IMR-90 (cell line): ENCODE data around the gene CAPN5. TPM values are rescaled to one million over a fixed set of nuclear protein-coding genes. Genes with fewer than 3 reads are reported as not detected.
A peak's percentile ranks its signal among the peaks of the same experiment; 100 is the strongest.

ENCODE experiments used
- ATAC-seq: fragments of 200-7000 bp; cut with Tn5 transposase; 2 replicates; pipeline ENCODE4 v1.9.1; 2020; ENCODE audit warnings: low read depth, mild to moderate bottlenecking, moderate library complexity
- BruUV-seq: library from RNA; stranded (reverse); fragments of 400-500 nt; replicated peaks from 2 replicates; lab custom pipeline; 2021; lab: Mats Ljungman, UMichigan
- CTCF ChIA-PET: fragments of 300-600 bp; formaldehyde crosslinking; extraction: SDS; loops from one replicate; lab custom pipeline; 2021; ENCODE audit warnings: antibody characterized with exemption; lab: Yijun Ruan, JAX
- POLR2A ChIA-PET: fragments of 300-600 bp; sonication (Branson Sonifier 250); formaldehyde crosslinking; loops from one replicate; lab custom pipeline; 2022; ENCODE audit warnings: antibody characterized with exemption; ENCODE audit not compliant: unreplicated experiment; lab: Charles Lee
- DNase-seq: peaks from one replicate; pipeline ENCODE4 v3.0.0; 2013
- H2AFZ ChIP-seq: replicated peaks from 2 replicates; pipeline ENCODE3; 2013; ENCODE audit warnings: low read length, mild to moderate bottlenecking; ENCODE audit not compliant: poor library complexity
- H2AK5ac ChIP-seq: 2 replicates; pipeline ENCODE4 v1.6.1; 2013; ENCODE audit warnings: low read depth, low read length, inconsistent platforms
- H2AK9ac ChIP-seq: replicated peaks from 2 replicates; pipeline ENCODE3; 2013; ENCODE audit warnings: mild to moderate bottlenecking, low read depth, low read length, moderate library complexity; ENCODE audit not compliant: poor library complexity
- H2BK120ac ChIP-seq: 2 replicates; pipeline ENCODE4 v1.6.1; 2013; ENCODE audit warnings: low read depth, low read length, inconsistent platforms
- H2BK15ac ChIP-seq: 3 replicates; pipeline ENCODE4 v1.6.1; 2013; ENCODE audit warnings: low read depth, low read length, inconsistent platforms
- H2BK20ac ChIP-seq: 2 replicates; pipeline ENCODE4 v1.6.1; 2013; ENCODE audit warnings: low read depth, mild to moderate bottlenecking, inconsistent platforms, low read length, moderate library complexity
- H2BK5ac ChIP-seq: 2 replicates; pipeline ENCODE4 v1.6.1; 2013; ENCODE audit warnings: mild to moderate bottlenecking, low read depth, low read length, inconsistent platforms; ENCODE audit not compliant: poor library complexity, severe bottlenecking
- H3K14ac ChIP-seq: replicated peaks from 2 replicates; pipeline ENCODE4 v1.6.1; 2013; ENCODE audit warnings: low read depth, low read length, inconsistent platforms
- H3K18ac ChIP-seq: 2 replicates; pipeline ENCODE4 v1.6.1; 2013; ENCODE audit warnings: low read depth, low read length, control low read depth
- H3K23ac ChIP-seq: 2 replicates; pipeline ENCODE4 v1.6.1; 2013; ENCODE audit warnings: low read depth, low read length, inconsistent platforms
- H3K27ac ChIP-seq: 2 replicates; pipeline ENCODE4 v1.5.1; 2013; ENCODE audit warnings: mild to moderate bottlenecking, control low read depth, low read length; ENCODE audit not compliant: insufficient read depth
- H3K27me3 ChIP-seq: 2 replicates; pipeline ENCODE4 v1.6.1; 2013; ENCODE audit warnings: low read length; ENCODE audit not compliant: control insufficient read depth, insufficient read depth
- H3K36me3 ChIP-seq: 2 replicates; pipeline ENCODE4 v1.6.1; 2013; ENCODE audit warnings: low read length, mixed read lengths; ENCODE audit not compliant: control insufficient read depth, insufficient read depth
- H3K4ac ChIP-seq: 2 replicates; pipeline ENCODE4 v1.6.1; 2013; ENCODE audit warnings: low read depth, low read length, inconsistent platforms
- H3K4me1 ChIP-seq: 2 replicates; pipeline ENCODE4 v1.6.1; 2013; ENCODE audit warnings: low read length, mixed read lengths; ENCODE audit not compliant: control insufficient read depth, insufficient read depth
- H3K4me2 ChIP-seq: 2 replicates; pipeline ENCODE4 v1.6.1; 2013; ENCODE audit warnings: low read depth, mild to moderate bottlenecking, control low read depth, low read length, moderate library complexity
- H3K4me3 ChIP-seq: 2 replicates; pipeline ENCODE4 v1.5.1; 2013; ENCODE audit warnings: low read depth, mild to moderate bottlenecking, control low read depth, low read length, moderate library complexity; ENCODE audit not compliant: insufficient read depth
- H3K56ac ChIP-seq: 2 replicates; pipeline ENCODE4 v1.6.1; 2013; ENCODE audit warnings: low read length, inconsistent platforms; ENCODE audit not compliant: insufficient read depth; ENCODE audit errors: extremely low read depth
- H3K79me1 ChIP-seq, 2 experiments: 2 replicates each; pipeline ENCODE4 v1.6.1; 2013; ENCODE audit warnings: low read length in 2 of 2, inconsistent platforms in 1 of 2, low read depth in 1 of 2
- H3K9ac ChIP-seq: 2 replicates; pipeline ENCODE4 v1.6.1; 2013; ENCODE audit warnings: low read depth, low read length, control low read depth
- H3K9me1 ChIP-seq: 2 replicates; pipeline ENCODE4 v1.6.1; 2013; ENCODE audit warnings: low read length, inconsistent platforms; ENCODE audit not compliant: insufficient read depth
- H3K9me3 ChIP-seq: 2 replicates; pipeline ENCODE4 v1.6.1; 2013; ENCODE audit warnings: low read length; ENCODE audit not compliant: control insufficient read depth, insufficient read depth
- H4K20me1 ChIP-seq: 2 replicates; pipeline ENCODE4 v1.6.1; 2013; ENCODE audit warnings: low read length, inconsistent platforms; ENCODE audit not compliant: insufficient read depth
- H4K5ac ChIP-seq: 2 replicates; pipeline ENCODE4 v1.6.1; 2013; ENCODE audit warnings: mild to moderate bottlenecking, low read depth, low read length, control low read depth
- H4K8ac ChIP-seq, 2 experiments: 2 replicates each; pipeline ENCODE4 v1.6.1; 2013; ENCODE audit warnings: low read depth in 2 of 2, low read length in 2 of 2, control low read depth in 1 of 2, inconsistent platforms in 1 of 2
- H4K91ac ChIP-seq: 2 replicates; pipeline ENCODE4 v1.6.1; 2013; ENCODE audit warnings: low read depth, low read length, inconsistent platforms; ENCODE audit not compliant: insufficient read depth
- MAFK ChIP-seq: IDR thresholded peaks from 2 replicates; pipeline ENCODE4 v1.6.1; 2012; ENCODE audit warnings: low read depth, low read length, improper control_type of control experiment
- NFE2L2 ChIP-seq: fragments of 150-350 bp; IDR thresholded peaks from 2 replicates; pipeline ENCODE4 v1.6.1; 2016; ENCODE audit warnings: low read depth, mild to moderate bottlenecking, low read length
- POLR2A ChIP-seq: IDR thresholded peaks from 2 replicates; pipeline ENCODE4 v1.6.1; 2012; ENCODE audit warnings: mild to moderate bottlenecking, low read depth, low read length
- SMC3 ChIP-seq: fragments of 150-350 bp; IDR thresholded peaks from 2 replicates; pipeline ENCODE4 v1.6.1; 2016; ENCODE audit warnings: low read depth, mild to moderate bottlenecking, antibody characterized with exemption, low read length, moderate library complexity
- WGBS, 2 experiments: methylation state at CpG; one replicate each; pipeline versions ENCODE4 v1.1.5 to v1.1.7; 2013; ENCODE audit warnings: missing lambda C conversion rate in 2 of 2; ENCODE audit not compliant: insufficient read length in 1 of 2; ENCODE audit errors: extremely low coverage in 2 of 2; 5-methylcytosine and 5-hydroxymethylcytosine counted together
- dilution Hi-C: fragments of 300-500 bp; cut with HindIII; formaldehyde crosslinking; loops from one replicate; pipeline ENCODE4 v1.14.3; 2018; ENCODE audit warnings: low sequenced_read_pairs; ENCODE audit not compliant: unreplicated experiment
- in situ Hi-C: fragments of 300-500 bp; cut with MboI; formaldehyde crosslinking; loops from 3 replicates; pipeline ENCODE4 v1.14.3; 2019; ENCODE audit warnings: low sequenced_read_pairs, inconsistent platforms, mixed read lengths
- intact Hi-C: fragments of 100-400 bp; cut with micrococcal nuclease; formaldehyde crosslinking; loops from 2 replicates; pipeline ENCODE4 v1.10.0; 2022
- polyA plus RNA-seq, 3 experiments: library from polyadenylated mRNA; depleted of rRNA; stranded (reverse); fragments of >200 nt; gene quantifications; 2 replicates each; pipeline ENCODE4 v1.2.3, GENCODE V29; 2012; ENCODE audit warnings: low replicate concordance in 1 of 3
- total RNA-seq: library from RNA; depleted of rRNA; stranded (reverse); fragments of >200 nt; gene quantifications from 2 replicates; pipeline ENCODE4 v1.2.3, GENCODE V29; 2012

Gene CAPN5
- total and polyA plus RNA-seq, 2 of the 4 experiments (the other 2 are of a cell fraction): 8.1 to 24.0 TPM

GRCh38 chr11:77073328-77074001 is 6.7 kb downstream of the CAPN5 start (continued):
- TF ChIP-seq MAFK (no peak), SMC3 (peak; percentile 39), NFE2L2 (peak; percentile 12; the same call in 1 of the 2 replicates)

- Histone ChIP-seq H2AK5ac (peak overlapping the region; percentile 81), H3K79me1 (peaks cover 13 to 36% of the 10 kb centered on the region in 2 experiments; a peak in 3 of 4 replicates), H2BK15ac (peak overlapping the region; percentile 73; the same call in 2 of the 3 replicates), H4K5ac (peak overlapping the region; percentile 55; the same call in 1 of the 2 replicates), H2BK20ac (no peak overlapping the region), H3K4me1 (peaks cover 30% of the 10 kb centered on the region), H4K8ac (peak overlapping the region; percentile 7 to 90; a peak in 3 of 4 replicates), H3K4me3 (no peak overlapping the region), H3K4me2 (peak overlapping the region; percentile 23; the same call in 1 of the 2 replicates), H3K9me1 (peaks cover 22% of the 10 kb centered on the region), H4K20me1 (peaks cover 11% of the 10 kb centered on the region), H3K18ac (peak overlapping the region; percentile 67; the same call in 1 of the 2 replicates), H3K27ac (peak overlapping the region; percentile 94), H3K14ac (peak overlapping the region; percentile 88; the same call in 1 of the 2 replicates), H3K36me3 (no peaks in the 10 kb centered on the region), H3K9me3 (no peaks in the 10 kb centered on the region), H2AFZ (peak overlapping the region; percentile 87), H3K9ac (peak overlapping the region; percentile 57), H2BK5ac (peak overlapping the region; percentile 95), H3K27me3 (no peaks in the 10 kb centered on the region), H2BK120ac (peak overlapping the region; percentile 87; the same call in 1 of the 2 replicates), H3K4ac (peak overlapping the region; percentile 92), H2AK9ac (peak overlapping the region; percentile 80), H3K56ac (0 out of 2 replicates have a peak overlapping the region, but pooled peaks have one; percentile 26), H3K23ac (no peak overlapping the region), H4K91ac (peak overlapping the region; percentile 74; the same call in 1 of the 2 replicates)
- intact Hi-C loops (no loop called here), in situ Hi-C loops (no loop called here), dilution Hi-C loops (no loop called here)
- TF ChIP-seq POLR2A: no peak
- no peak for DNase-seq
- ChIA-PET POLR2A (no interaction called here), CTCF (interaction anchor here (2.0 kb wide), 1 partner anchor 17 kb away, joined by 12 read pairs; no protein-coding TSS in a partner anchor)
- no peak for ATAC-seq
- BruUV-seq: no TSS peak
- 100% methylated on average over 1 of the region's 5 CpGs; no CpG with 5 or more reads in 1 of the 2 experiments for WGBS, 2 experiments
Measured at GRCh38 chr11:77074205-77074604, 7.4 kb downstream of the CAPN5 start.
